Tibial artery (tissue), 4 donors: ENCODE data around the gene ENDOU.

Experiments
- DNase-seq, 2 donors: peaks; one replicate each; pipeline ENCODE4 v3.0.0-alpha.2; 2019
- H3K27ac ChIP-seq, 2 donors: fragments of 200-600 bp; sonication (generic) in 1 of 2; 1 replicate in 1 of 2; 2 replicates in 1 of 2; pipeline ENCODE4 v1.5.1; 2018 to 2019; ENCODE audit warnings: mild to moderate bottlenecking in 1 of 2
- H3K27me3 ChIP-seq, 2 donors: fragments of 200-600 bp; sonication (generic) in 1 of 2; one replicate each; pipeline versions ENCODE4 v1.5.1 to v1.6.0; 2016 to 2019
- H3K36me3 ChIP-seq, 3 donors: fragments of 200-600 bp; sonication (generic) in 2 of 3; one replicate each; pipeline ENCODE4 v1.5.1; 2016 to 2019; ENCODE audit warnings: mild to moderate bottlenecking in 2 of 3
- H3K4me1 ChIP-seq, 4 donors: fragments of 200-600 bp; sonication (generic) in 2 of 4; 1 replicate in 3 of 4; 2 replicates in 1 of 4; pipeline ENCODE4 v1.5.1; 2016 to 2019
- H3K4me3 ChIP-seq, 2 donors: fragments of 200-600 bp; sonication (generic) in 1 of 2; 1 replicate in 1 of 2; 2 replicates in 1 of 2; pipeline ENCODE4 v1.5.1; 2018 to 2019; ENCODE audit warnings: mild to moderate bottlenecking in 2 of 2
- H3K9me3 ChIP-seq, 3 donors: fragments of 200-600 bp; sonication (generic) in 1 of 3; one replicate each; pipeline ENCODE4 v1.5.1; 2016 to 2019
- CTCF ChIP-seq, 2 experiments: fragments of 200-600 bp in 1 of 2; fragments of 450-650 bp in 1 of 2; IDR thresholded peaks; one replicate each; pipeline ENCODE4 v1.5.1; 2017 to 2019; ENCODE audit warnings: antibody characterized with exemption in 2 of 2, mild to moderate bottlenecking in 1 of 2, moderate library complexity in 1 of 2
- intact Hi-C: fragments of 100-400 bp; cut with DNase I; formaldehyde crosslinking; loops from one replicate; pipeline ENCODE4 v1.15.0; 2023; ENCODE audit warnings: low total_unique reads

The ENDOU gene

GRCh38 chr12:47710278-47710677, 15.0 kb downstream of the ENDOU start:
- H3K36me3 ChIP-seq = no peaks in the 10 kb centered on the region
- H3K27ac ChIP-seq = no peak overlapping the region
- no peak for TF ChIP-seq CTCF (IDR thresholded peaks at IDR 0.05)
- H3K27me3 ChIP-seq = no peaks in the 10 kb centered on the region
- DNase-seq = no peak
- intact Hi-C loops = no loop called here
- H3K4me1 ChIP-seq = peaks cover 0 to 10% (median 2%) of the 10 kb centered on the region in 4 donors
- no peaks in the 10 kb centered on the region for H3K9me3 ChIP-seq
- H3K4me3 ChIP-seq = no peak overlapping the region

GRCh38 chr12:47709671-47710070, 15.6 kb downstream of the ENDOU start:
- Histone ChIP-seq H3K9me3 (no peaks in the 10 kb centered on the region), H3K4me3 (no peak overlapping the region), H3K36me3 (no peaks in the 10 kb centered on the region), H3K27me3 (no peaks in the 10 kb centered on the region), H3K27ac (no peak overlapping the region), H3K4me1 (peaks cover 0 to 11% (median 3%) of the 10 kb centered on the region in 4 donors)
- no peak for TF ChIP-seq CTCF (IDR thresholded peaks at IDR 0.05)
- no peak for DNase-seq
- intact Hi-C loops = no loop called here

- intact Hi-C loops = no loop called here
- TF ChIP-seq CTCF (IDR thresholded peaks at IDR 0.05) = no peak
- DNase-seq = no peak
- Histone ChIP-seq H3K9me3 (no peaks in the 10 kb centered on the region), H3K4me1 (peaks cover 0 to 13% (median 5%) of the 10 kb centered on the region in 4 donors), H3K4me3 (no peak overlapping the region), H3K27me3 (no peaks in the 10 kb centered on the region), H3K36me3 (no peaks in the 10 kb centered on the region), H3K27ac (no peak overlapping the region)
These were observed 16.1 kb downstream of the ENDOU start for GRCh38 chr12:47709237-47709636.

GRCh38 chr12:47707905-47708543, 17.3 kb downstream of the ENDOU start:
- Histone ChIP-seq H3K9me3 (no peaks in the 10 kb centered on the region), H3K27ac (no peak overlapping the region), H3K4me3 (no peak overlapping the region), H3K36me3 (no peaks in the 10 kb centered on the region), H3K4me1 (peaks cover 0 to 15% (median 6%) of the 10 kb centered on the region in 4 donors), H3K27me3 (no peaks in the 10 kb centered on the region)
- intact Hi-C loops = no loop called here
- TF ChIP-seq CTCF (IDR thresholded peaks at IDR 0.05) = no peak
- DNase-seq = no peak

GRCh38 chr12:47707355-47707754, 17.9 kb downstream of the ENDOU start:
- Histone ChIP-seq H3K27me3 (no peaks in the 10 kb centered on the region), H3K4me1 (peaks cover 0 to 18% (median 6%) of the 10 kb centered on the region in 4 donors), H3K4me3 (no peak overlapping the region), H3K9me3 (no peaks in the 10 kb centered on the region), H3K36me3 (no peaks in the 10 kb centered on the region), H3K27ac (no peak overlapping the region)
- no peak for DNase-seq
- intact Hi-C loops = no loop called here
- TF ChIP-seq CTCF (IDR thresholded peaks at IDR 0.05) = no peak
